NT2/D1 (cell line): ENCODE data around the gene CTCF.
A peak's percentile ranks its signal among the peaks of the same experiment; 100 is the strongest.

Source experiments
- DNase-seq: peaks from one replicate; pipeline ENCODE4 v3.0.0-alpha.2; 2011; ENCODE audit warnings: low read depth, low spot score
- H3K27me3 ChIP-seq: 2 replicates; pipeline ENCODE4 v1.6.0; 2011; ENCODE audit warnings: mild to moderate bottlenecking; ENCODE audit not compliant: insufficient read length, insufficient read depth
- H3K36me3 ChIP-seq: 2 replicates; pipeline ENCODE4 v1.6.1; 2011; ENCODE audit warnings: mild to moderate bottlenecking, low read length, mixed read lengths; ENCODE audit not compliant: insufficient read depth, insufficient read length
- H3K4me1 ChIP-seq: 2 replicates; pipeline ENCODE4 v1.5.1; 2011; ENCODE audit not compliant: insufficient read depth, insufficient read length
- H3K4me3 ChIP-seq: 2 replicates; pipeline ENCODE4 v1.5.1; 2011; ENCODE audit warnings: low read depth; ENCODE audit not compliant: insufficient read length
- H3K9ac ChIP-seq: 2 replicates; pipeline ENCODE4 v1.6.0; 2011; ENCODE audit warnings: low read depth; ENCODE audit not compliant: insufficient read length
- H3K9me3 ChIP-seq: 2 replicates; pipeline ENCODE4 v1.5.1; 2011; ENCODE audit warnings: mild to moderate bottlenecking, low read length; ENCODE audit not compliant: insufficient read depth
- SUZ12 ChIP-seq: IDR thresholded peaks from 2 replicates; pipeline ENCODE4 v1.6.1; 2011; ENCODE audit not compliant: insufficient read length, insufficient read depth; ENCODE audit errors: extremely low read depth
- YY1 ChIP-seq: IDR thresholded peaks from 2 replicates; pipeline ENCODE4 v1.6.1; 2011; ENCODE audit not compliant: insufficient read length, insufficient read depth
- ZNF274 ChIP-seq: IDR thresholded peaks from 2 replicates; pipeline ENCODE4 v1.6.1; 2011; ENCODE audit warnings: mild to moderate bottlenecking, low read depth, low read length

CTCF gene

GRCh38 chr16:67551091-67551490 lies 11.2 kb upstream of the CTCF start:
- Histone ChIP-seq H3K9me3 (no peaks in the 10 kb centered on the region), H3K27me3 (no peaks in the 10 kb centered on the region), H3K4me3 (no peak overlapping the region), H3K9ac (no peak overlapping the region), H3K4me1 (peaks cover 12% of the 10 kb centered on the region), H3K36me3 (peaks cover 48% of the 10 kb centered on the region)
- no peak for DNase-seq
- TF ChIP-seq ZNF274, result no peak
- TF ChIP-seq YY1, result no peak
- TF ChIP-seq SUZ12, result no peak

GRCh38 chr16:67551972-67552371 lies 10.4 kb upstream of the CTCF start:
- TF ChIP-seq ZNF274, result no peak
- no peak for TF ChIP-seq SUZ12
- no peak for TF ChIP-seq YY1
- DNase-seq, result no peak
- Histone ChIP-seq H3K4me3 (no peak overlapping the region), H3K9me3 (no peaks in the 10 kb centered on the region), H3K9ac (no peak overlapping the region), H3K36me3 (peaks cover 39% of the 10 kb centered on the region), H3K4me1 (peaks cover 12% of the 10 kb centered on the region), H3K27me3 (no peaks in the 10 kb centered on the region)

GRCh38 chr16:67552476-67552875 lies 9.8 kb upstream of the CTCF start:
- no peak for DNase-seq
- no peak overlapping the region for H3K4me3 ChIP-seq
- peaks cover 34% of the 10 kb centered on the region for H3K36me3 ChIP-seq

GRCh38 chr16:67555795-67556212 lies 6.5 kb upstream of the CTCF start:
- Histone ChIP-seq H3K4me1 (peaks cover under 1% of the 10 kb centered on the region), H3K9me3 (no peaks in the 10 kb centered on the region), H3K36me3 (peaks cover 9% of the 10 kb centered on the region), H3K27me3 (no peaks in the 10 kb centered on the region), H3K9ac (no peak overlapping the region), H3K4me3 (no peak overlapping the region)
- no peak for DNase-seq
- TF ChIP-seq YY1 (no peak), SUZ12 (no peak), ZNF274 (no peak)

More at GRCh38 chr16:67552476-67552875, 9.8 kb upstream of the CTCF start:
- Histone ChIP-seq H3K9me3 (no peaks in the 10 kb centered on the region), H3K9ac (no peak overlapping the region), H3K27me3 (no peaks in the 10 kb centered on the region), H3K4me1 (peaks cover 8% of the 10 kb centered on the region)
- TF ChIP-seq ZNF274 (no peak), SUZ12 (no peak), YY1 (no peak)

GRCh38 chr16:67558859-67559258 lies 3.5 kb upstream of the CTCF start:
- TF ChIP-seq ZNF274 (no peak), YY1 (no peak), SUZ12 (no peak)
- no peak overlapping the region for H3K9ac ChIP-seq
- no peak for DNase-seq
- peaks cover 4% of the 10 kb centered on the region for H3K36me3 ChIP-seq
- peaks cover 3% of the 10 kb centered on the region for H3K4me1 ChIP-seq
- no peak overlapping the region for H3K4me3 ChIP-seq
- no peaks in the 10 kb centered on the region for H3K9me3 ChIP-seq
- H3K27me3 ChIP-seq, result no peaks in the 10 kb centered on the region

GRCh38 chr16:67560827-67561342 lies 1.4 kb upstream of the CTCF start:
- peaks cover 3% of the 10 kb centered on the region for H3K4me1 ChIP-seq
- no peak for TF ChIP-seq ZNF274
- peak overlapping the region; percentile 78 for H3K4me3 ChIP-seq
- peak overlapping the region; percentile 6 for H3K9ac ChIP-seq
- DNase-seq, result no peak
- H3K36me3 ChIP-seq, result no peaks in the 10 kb centered on the region
- H3K27me3 ChIP-seq, result no peaks in the 10 kb centered on the region
- no peaks in the 10 kb centered on the region for H3K9me3 ChIP-seq

GRCh38 chr16:67561501-67561823 lies 864 bp upstream of the CTCF start:
- DNase-seq, result no peak
- TF ChIP-seq ZNF274, result no peak
- TF ChIP-seq YY1, result no peak
- no peak for TF ChIP-seq SUZ12
- H3K4me1 ChIP-seq, result peaks cover 3% of the 10 kb centered on the region
- H3K27me3 ChIP-seq, result no peaks in the 10 kb centered on the region
- H3K36me3 ChIP-seq, result no peaks in the 10 kb centered on the region
- H3K9me3 ChIP-seq, result no peaks in the 10 kb centered on the region
- peak overlapping the region; percentile 78 for H3K4me3 ChIP-seq
- H3K9ac ChIP-seq, result peak overlapping the region; percentile 95
